Measurements from ENCODE around the gene ADGRD1.

DNA sequence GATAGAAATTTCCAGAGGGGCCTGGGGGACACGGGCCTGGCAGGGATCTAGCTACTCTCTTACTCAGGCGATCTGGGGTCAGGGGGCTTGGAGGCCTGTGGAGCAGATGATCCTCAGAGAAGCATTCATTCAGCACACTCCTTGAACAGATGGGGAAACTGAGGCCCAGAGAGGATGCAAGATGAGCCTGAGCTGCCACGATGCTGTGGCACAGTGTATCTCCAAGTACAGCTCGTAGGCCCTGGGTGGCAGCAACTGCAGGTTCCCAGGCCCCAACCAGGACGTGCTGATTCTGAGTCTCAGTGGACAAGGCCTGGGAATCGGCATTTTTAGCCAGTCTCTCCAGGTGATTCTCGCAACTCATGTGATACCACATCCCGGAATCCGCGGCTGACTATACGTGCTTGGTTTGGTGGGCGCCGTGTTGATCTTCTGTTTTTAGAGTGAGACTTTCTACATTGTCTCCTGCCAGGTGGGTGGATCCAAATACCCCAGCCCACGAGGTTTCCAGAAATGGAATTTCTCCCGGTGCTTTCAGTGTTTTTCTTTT lies 22.5 kb downstream of the ADGRD1 start:
- TF ChIP-seq, protein P1, sequence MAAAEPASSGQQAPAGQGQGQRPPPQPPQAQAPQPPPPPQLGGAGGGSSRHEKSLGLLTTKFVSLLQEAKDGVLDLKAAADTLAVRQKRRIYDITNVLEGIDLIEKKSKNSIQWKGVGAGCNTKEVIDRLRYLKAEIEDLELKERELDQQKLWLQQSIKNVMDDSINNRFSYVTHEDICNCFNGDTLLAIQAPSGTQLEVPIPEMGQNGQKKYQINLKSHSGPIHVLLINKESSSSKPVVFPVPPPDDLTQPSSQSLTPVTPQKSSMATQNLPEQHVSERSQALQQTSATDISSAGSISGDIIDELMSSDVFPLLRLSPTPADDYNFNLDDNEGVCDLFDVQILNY (CRISPR knock-in tag; IDR thresholded peaks at IDR 0.05): no peak
- TF ChIP-seq, protein P2, sequence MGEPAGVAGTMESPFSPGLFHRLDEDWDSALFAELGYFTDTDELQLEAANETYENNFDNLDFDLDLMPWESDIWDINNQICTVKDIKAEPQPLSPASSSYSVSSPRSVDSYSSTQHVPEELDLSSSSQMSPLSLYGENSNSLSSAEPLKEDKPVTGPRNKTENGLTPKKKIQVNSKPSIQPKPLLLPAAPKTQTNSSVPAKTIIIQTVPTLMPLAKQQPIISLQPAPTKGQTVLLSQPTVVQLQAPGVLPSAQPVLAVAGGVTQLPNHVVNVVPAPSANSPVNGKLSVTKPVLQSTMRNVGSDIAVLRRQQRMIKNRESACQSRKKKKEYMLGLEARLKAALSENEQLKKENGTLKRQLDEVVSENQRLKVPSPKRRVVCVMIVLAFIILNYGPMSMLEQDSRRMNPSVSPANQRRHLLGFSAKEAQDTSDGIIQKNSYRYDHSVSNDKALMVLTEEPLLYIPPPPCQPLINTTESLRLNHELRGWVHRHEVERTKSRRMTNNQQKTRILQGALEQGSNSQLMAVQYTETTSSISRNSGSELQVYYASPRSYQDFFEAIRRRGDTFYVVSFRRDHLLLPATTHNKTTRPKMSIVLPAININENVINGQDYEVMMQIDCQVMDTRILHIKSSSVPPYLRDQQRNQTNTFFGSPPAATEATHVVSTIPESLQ (CRISPR knock-in tag; IDR thresholded peaks at IDR 0.05): no peak
- TF ChIP-seq GRHL2 (CRISPR knock-in tag; IDR thresholded peaks at IDR 0.05; ENCODE audit: insufficient replicate concordance, severe bottlenecking): no peak
- TF ChIP-seq, protein P3, sequence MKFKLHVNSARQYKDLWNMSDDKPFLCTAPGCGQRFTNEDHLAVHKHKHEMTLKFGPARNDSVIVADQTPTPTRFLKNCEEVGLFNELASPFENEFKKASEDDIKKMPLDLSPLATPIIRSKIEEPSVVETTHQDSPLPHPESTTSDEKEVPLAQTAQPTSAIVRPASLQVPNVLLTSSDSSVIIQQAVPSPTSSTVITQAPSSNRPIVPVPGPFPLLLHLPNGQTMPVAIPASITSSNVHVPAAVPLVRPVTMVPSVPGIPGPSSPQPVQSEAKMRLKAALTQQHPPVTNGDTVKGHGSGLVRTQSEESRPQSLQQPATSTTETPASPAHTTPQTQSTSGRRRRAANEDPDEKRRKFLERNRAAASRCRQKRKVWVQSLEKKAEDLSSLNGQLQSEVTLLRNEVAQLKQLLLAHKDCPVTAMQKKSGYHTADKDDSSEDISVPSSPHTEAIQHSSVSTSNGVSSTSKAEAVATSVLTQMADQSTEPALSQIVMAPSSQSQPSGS (CRISPR knock-in tag; IDR thresholded peaks at IDR 0.05; ENCODE audit: borderline replicate concordance, low read depth): no peak
- TF ChIP-seq, protein P4, sequence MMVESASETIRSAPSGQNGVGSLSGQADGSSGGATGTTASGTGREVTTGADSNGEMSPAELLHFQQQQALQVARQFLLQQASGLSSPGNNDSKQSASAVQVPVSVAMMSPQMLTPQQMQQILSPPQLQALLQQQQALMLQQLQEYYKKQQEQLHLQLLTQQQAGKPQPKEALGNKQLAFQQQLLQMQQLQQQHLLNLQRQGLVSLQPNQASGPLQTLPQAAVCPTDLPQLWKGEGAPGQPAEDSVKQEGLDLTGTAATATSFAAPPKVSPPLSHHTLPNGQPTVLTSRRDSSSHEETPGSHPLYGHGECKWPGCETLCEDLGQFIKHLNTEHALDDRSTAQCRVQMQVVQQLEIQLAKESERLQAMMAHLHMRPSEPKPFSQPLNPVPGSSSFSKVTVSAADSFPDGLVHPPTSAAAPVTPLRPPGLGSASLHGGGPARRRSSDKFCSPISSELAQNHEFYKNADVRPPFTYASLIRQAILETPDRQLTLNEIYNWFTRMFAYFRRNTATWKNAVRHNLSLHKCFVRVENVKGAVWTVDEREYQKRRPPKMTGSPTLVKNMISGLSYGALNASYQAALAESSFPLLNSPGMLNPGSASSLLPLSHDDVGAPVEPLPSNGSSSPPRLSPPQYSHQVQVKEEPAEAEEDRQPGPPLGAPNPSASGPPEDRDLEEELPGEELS (CRISPR knock-in tag; IDR thresholded peaks at IDR 0.05): no peak
- TF ChIP-seq, protein P5, sequence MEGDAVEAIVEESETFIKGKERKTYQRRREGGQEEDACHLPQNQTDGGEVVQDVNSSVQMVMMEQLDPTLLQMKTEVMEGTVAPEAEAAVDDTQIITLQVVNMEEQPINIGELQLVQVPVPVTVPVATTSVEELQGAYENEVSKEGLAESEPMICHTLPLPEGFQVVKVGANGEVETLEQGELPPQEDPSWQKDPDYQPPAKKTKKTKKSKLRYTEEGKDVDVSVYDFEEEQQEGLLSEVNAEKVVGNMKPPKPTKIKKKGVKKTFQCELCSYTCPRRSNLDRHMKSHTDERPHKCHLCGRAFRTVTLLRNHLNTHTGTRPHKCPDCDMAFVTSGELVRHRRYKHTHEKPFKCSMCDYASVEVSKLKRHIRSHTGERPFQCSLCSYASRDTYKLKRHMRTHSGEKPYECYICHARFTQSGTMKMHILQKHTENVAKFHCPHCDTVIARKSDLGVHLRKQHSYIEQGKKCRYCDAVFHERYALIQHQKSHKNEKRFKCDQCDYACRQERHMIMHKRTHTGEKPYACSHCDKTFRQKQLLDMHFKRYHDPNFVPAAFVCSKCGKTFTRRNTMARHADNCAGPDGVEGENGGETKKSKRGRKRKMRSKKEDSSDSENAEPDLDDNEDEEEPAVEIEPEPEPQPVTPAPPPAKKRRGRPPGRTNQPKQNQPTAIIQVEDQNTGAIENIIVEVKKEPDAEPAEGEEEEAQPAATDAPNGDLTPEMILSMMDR (IDR thresholded peaks at IDR 0.05): no peak
- TF ChIP-seq, protein P6, sequence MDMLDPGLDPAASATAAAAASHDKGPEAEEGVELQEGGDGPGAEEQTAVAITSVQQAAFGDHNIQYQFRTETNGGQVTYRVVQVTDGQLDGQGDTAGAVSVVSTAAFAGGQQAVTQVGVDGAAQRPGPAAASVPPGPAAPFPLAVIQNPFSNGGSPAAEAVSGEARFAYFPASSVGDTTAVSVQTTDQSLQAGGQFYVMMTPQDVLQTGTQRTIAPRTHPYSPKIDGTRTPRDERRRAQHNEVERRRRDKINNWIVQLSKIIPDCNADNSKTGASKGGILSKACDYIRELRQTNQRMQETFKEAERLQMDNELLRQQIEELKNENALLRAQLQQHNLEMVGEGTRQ (CRISPR knock-in tag; IDR thresholded peaks at IDR 0.05): no peak
- no peak for TF ChIP-seq ETV6 (CRISPR knock-in tag; IDR thresholded peaks at IDR 0.05)
- no peak for TF ChIP-seq CREB1 (CRISPR knock-in tag; IDR thresholded peaks at IDR 0.05)
- TF ChIP-seq, protein P7, sequence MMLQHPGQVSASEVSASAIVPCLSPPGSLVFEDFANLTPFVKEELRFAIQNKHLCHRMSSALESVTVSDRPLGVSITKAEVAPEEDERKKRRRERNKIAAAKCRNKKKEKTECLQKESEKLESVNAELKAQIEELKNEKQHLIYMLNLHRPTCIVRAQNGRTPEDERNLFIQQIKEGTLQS (CRISPR knock-in tag; conservative IDR thresholded peaks at IDR 0.05): no peak

All from WTC11 (cell line).